Nephron (organoid): ENCODE data around the gene DEPDC5.

Experiments used
- H3K27ac Mint-ChIP-seq, 3 experiments: 2 replicates each; pipeline ENCODE4 v1.8.0; 2020; ENCODE audit warnings: mixed read lengths in 3 of 3, mild to moderate bottlenecking in 2 of 3, moderate library complexity in 1 of 3
- H3K27me3 Mint-ChIP-seq: 2 replicates; pipeline ENCODE4 v1.8.0; 2021; ENCODE audit warnings: low read depth, mild to moderate bottlenecking, moderate library complexity, mixed read lengths
- H3K36me3 Mint-ChIP-seq: 2 replicates; pipeline ENCODE4 v1.8.0; 2020; ENCODE audit warnings: low read depth, mixed read lengths
- H3K4me1 Mint-ChIP-seq: 2 replicates; pipeline ENCODE4 v1.8.0; 2020; ENCODE audit warnings: mixed read lengths
- H3K4me3 Mint-ChIP-seq, 3 experiments: 2 replicates each; pipeline ENCODE4 v1.8.0; 2020; ENCODE audit warnings: mild to moderate bottlenecking in 3 of 3, mixed read lengths in 3 of 3, moderate library complexity in 2 of 3
- H3K9me3 Mint-ChIP-seq: 2 replicates; pipeline ENCODE4 v1.8.0; 2020; ENCODE audit warnings: mixed read lengths
- CTCF ChIP-seq, 3 experiments: fragments of 200-600 bp; sonication (generic); IDR thresholded peaks; one replicate each; pipeline ENCODE4 v1.5.0; 2021; ENCODE audit warnings: antibody characterized with exemption in 3 of 3; ENCODE audit not compliant: unreplicated experiment in 3 of 3

The DEPDC5 gene

GRCh38 chr22:31870890-31871289, 117.1 kb downstream of the DEPDC5 start:
- no peaks in the 10 kb centered on the region for H3K9me3 Mint-ChIP-seq
- no peaks in the 10 kb centered on the region for H3K27me3 Mint-ChIP-seq
- H3K4me3 Mint-ChIP-seq = no peak overlapping the region
- peaks cover 40% of the 10 kb centered on the region for H3K36me3 Mint-ChIP-seq
- TF ChIP-seq CTCF (IDR thresholded peaks at IDR 0.05; ENCODE audit: unreplicated experiment in 3 of 3) = no peak
- no peak overlapping the region for H3K27ac Mint-ChIP-seq
- no peaks in the 10 kb centered on the region for H3K4me1 Mint-ChIP-seq

- Mint-ChIP-seq H3K27ac (no peak overlapping the region), H3K36me3 (peaks cover 44% of the 10 kb centered on the region), H3K4me1 (no peaks in the 10 kb centered on the region), H3K9me3 (no peaks in the 10 kb centered on the region), H3K4me3 (no peak overlapping the region), H3K27me3 (no peaks in the 10 kb centered on the region)
- TF ChIP-seq CTCF (IDR thresholded peaks at IDR 0.05; ENCODE audit: unreplicated experiment in 3 of 3) = no peak
Observed at GRCh38 chr22:31871480-31871879, 117.7 kb downstream of the DEPDC5 start.

GRCh38 chr22:31872209-31872608, 118.4 kb downstream of the DEPDC5 start:
- no peak for TF ChIP-seq CTCF (IDR thresholded peaks at IDR 0.05; ENCODE audit: unreplicated experiment in 3 of 3)
- Mint-ChIP-seq H3K9me3 (no peaks in the 10 kb centered on the region), H3K27ac (no peak overlapping the region), H3K27me3 (no peaks in the 10 kb centered on the region), H3K4me3 (no peak overlapping the region), H3K4me1 (no peaks in the 10 kb centered on the region), H3K36me3 (peaks cover 37% of the 10 kb centered on the region)

- Mint-ChIP-seq H3K36me3 (peaks cover 49% of the 10 kb centered on the region), H3K4me3 (no peak overlapping the region), H3K9me3 (no peaks in the 10 kb centered on the region)
Observed at GRCh38 chr22:31874821-31875220, 121.0 kb downstream of the DEPDC5 start.

GRCh38 chr22:31876156-31876920, 122.5 kb downstream of the DEPDC5 start:
- Mint-ChIP-seq H3K27me3 (no peaks in the 10 kb centered on the region), H3K27ac (peak overlapping the region in 2 of 3 experiments; percentile 35 to 38), H3K9me3 (no peaks in the 10 kb centered on the region), H3K36me3 (peaks cover 44% of the 10 kb centered on the region), H3K4me1 (no peaks in the 10 kb centered on the region), H3K4me3 (no peak overlapping the region)
- no peak for TF ChIP-seq CTCF (IDR thresholded peaks at IDR 0.05; ENCODE audit: unreplicated experiment in 3 of 3)

More at GRCh38 chr22:31874821-31875220, 121.0 kb downstream of the DEPDC5 start:
- Mint-ChIP-seq H3K27ac (no peak overlapping the region), H3K4me1 (no peaks in the 10 kb centered on the region), H3K27me3 (no peaks in the 10 kb centered on the region)
- no peak for TF ChIP-seq CTCF (IDR thresholded peaks at IDR 0.05; ENCODE audit: unreplicated experiment in 3 of 3)

GRCh38 chr22:31879585-31879984, 125.8 kb downstream of the DEPDC5 start:
- Mint-ChIP-seq H3K4me1 (no peaks in the 10 kb centered on the region), H3K27ac (no peak overlapping the region), H3K27me3 (no peaks in the 10 kb centered on the region), H3K36me3 (peaks cover 46% of the 10 kb centered on the region), H3K4me3 (no peak overlapping the region), H3K9me3 (no peaks in the 10 kb centered on the region)
- no peak for TF ChIP-seq CTCF (IDR thresholded peaks at IDR 0.05; ENCODE audit: unreplicated experiment in 3 of 3)
